ENCODE results near the gene CLDN9. TPM values are rescaled to one million over a fixed set of nuclear protein-coding genes. Genes with fewer than 3 reads are reported as not detected.

Gene CLDN9
- total RNA-seq (2014; rRNA removed) = not detected in 2 replicates
- polyA plus RNA-seq (2012) = not detected

DNA sequence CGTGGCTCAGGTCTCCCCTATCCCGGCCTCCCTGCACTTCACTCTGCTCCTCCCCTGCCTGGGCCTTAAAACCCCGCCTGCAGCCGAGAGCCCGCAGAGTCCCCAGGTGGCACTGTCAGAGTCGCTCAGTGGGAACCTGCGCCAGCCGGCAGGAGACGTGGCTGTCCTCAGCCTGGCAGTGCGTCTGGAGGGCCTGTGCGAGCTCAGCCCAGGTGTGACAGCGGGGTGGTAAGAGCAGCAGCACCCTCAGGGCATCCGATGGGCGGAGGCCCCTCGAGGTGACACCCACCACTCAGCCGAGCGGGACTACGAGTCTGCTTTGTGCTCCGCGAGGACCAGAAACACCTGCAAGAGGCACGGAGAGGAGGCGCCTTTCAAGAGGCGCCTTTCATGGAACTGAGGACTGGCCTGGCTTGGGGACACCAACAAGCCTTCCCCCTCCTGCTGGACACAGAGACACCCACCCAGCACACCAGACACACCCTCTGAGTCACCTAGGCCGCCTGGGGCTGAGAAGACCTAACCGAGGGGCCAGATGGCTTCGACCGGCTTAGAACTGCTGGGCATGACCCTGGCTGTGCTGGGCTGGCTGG lies at the start of gene CLDN9:
TSS of gene CLDN9 (plus strand) at position 96 of the 593 bp plus-strand sequence. CDS start at position 536, 440 bp downstream.
- DNase-seq (ENCODE audit: low read depth) = no peak

- DNase-seq (ENCODE audit: low read depth) = no peak
These were observed 49.5 kb upstream of the CLDN9 start for GRCh38 chr16:2963074-2963722.

- peak; percentile 52 for DNase-seq (ENCODE audit: low read depth)
These were observed 48.8 kb upstream of the CLDN9 start, which contains the start of gene KREMEN2 for GRCh38 chr16:2963723-2964474. Gene KREMEN2 (plus strand): TSS chr16:2964275. CDS start chr16:2964521, 246 bp downstream.

GRCh38 chr16:2964475-2965336 lies 48.0 kb upstream of the CLDN9 start:
- DNase-seq (ENCODE audit: low read depth) = no peak

DNA sequence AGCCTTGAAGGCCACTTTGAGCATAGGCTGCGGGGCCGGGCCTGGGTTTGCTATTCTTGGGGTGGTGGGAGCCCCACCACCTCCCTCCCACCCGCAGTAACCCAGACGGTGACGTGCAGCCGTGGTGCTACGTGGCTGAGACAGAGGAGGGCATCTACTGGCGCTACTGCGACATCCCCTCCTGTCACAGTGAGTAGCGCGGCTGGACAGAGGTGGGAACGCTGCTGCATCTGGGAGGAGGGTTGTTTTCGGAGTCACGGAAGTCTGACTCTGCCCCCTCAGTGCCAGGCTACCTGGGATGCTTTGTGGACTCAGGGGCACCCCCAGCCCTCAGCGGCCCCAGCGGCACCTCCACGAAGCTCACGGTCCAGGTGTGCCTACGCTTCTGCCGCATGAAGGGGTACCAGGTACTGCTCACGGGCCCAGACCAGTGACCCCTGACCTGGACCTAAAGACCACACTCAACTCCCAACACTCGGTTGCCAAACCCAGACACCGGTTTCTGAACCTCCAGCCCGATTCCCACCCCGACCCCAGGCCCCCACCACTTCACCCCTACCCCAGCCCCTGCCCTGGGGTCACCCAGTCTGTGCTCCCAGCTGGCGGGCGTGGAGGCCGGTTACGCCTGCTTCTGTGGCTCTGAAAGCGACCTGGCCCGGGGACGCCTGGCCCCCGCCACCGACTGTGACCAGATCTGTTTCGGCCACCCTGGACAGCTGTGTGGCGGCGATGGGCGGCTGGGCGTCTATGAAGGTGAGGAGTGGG lies 46.5 kb upstream of the CLDN9 start:
- no peak for DNase-seq (ENCODE audit: low read depth)

DNA sequence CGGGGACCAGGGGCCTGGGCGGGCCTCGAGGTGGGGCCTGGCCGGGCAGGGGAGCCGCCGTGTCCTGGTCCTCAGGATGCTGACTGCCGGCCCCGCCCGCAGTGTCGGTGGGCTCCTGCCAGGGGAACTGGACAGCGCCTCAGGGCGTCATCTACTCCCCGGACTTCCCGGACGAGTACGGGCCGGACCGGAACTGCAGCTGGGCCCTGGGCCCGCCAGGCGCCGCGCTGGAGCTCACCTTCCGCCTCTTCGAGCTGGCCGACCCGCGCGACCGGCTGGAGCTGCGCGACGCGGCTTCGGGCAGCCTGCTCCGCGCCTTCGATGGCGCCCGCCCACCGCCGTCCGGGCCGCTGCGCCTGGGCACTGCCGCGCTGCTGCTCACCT lies 45.9 kb upstream of the CLDN9 start:
- DNase-seq (ENCODE audit: low read depth) = no peak

- no peak for DNase-seq (ENCODE audit: low read depth)
These were observed 45.5 kb upstream of the CLDN9 start for GRCh38 chr16:2967211-2967631.

GRCh38 chr16:2967721-2968161 lies 45.0 kb upstream of the CLDN9 start:
- DNase-seq (ENCODE audit: low read depth) = no peak

GRCh38 chr16:2968368-2968737 lies 44.4 kb upstream of the CLDN9 start:
- no peak for DNase-seq (ENCODE audit: low read depth)

GRCh38 chr16:2968738-2969544 lies 43.8 kb upstream of the CLDN9 start, which contains the start of gene PAQR4:
Gene PAQR4 (plus strand): TSS chr16:2969348. CDS start chr16:2969675, 327 bp downstream.
- DNase-seq (ENCODE audit: low read depth) = peak; percentile 80

DNA sequence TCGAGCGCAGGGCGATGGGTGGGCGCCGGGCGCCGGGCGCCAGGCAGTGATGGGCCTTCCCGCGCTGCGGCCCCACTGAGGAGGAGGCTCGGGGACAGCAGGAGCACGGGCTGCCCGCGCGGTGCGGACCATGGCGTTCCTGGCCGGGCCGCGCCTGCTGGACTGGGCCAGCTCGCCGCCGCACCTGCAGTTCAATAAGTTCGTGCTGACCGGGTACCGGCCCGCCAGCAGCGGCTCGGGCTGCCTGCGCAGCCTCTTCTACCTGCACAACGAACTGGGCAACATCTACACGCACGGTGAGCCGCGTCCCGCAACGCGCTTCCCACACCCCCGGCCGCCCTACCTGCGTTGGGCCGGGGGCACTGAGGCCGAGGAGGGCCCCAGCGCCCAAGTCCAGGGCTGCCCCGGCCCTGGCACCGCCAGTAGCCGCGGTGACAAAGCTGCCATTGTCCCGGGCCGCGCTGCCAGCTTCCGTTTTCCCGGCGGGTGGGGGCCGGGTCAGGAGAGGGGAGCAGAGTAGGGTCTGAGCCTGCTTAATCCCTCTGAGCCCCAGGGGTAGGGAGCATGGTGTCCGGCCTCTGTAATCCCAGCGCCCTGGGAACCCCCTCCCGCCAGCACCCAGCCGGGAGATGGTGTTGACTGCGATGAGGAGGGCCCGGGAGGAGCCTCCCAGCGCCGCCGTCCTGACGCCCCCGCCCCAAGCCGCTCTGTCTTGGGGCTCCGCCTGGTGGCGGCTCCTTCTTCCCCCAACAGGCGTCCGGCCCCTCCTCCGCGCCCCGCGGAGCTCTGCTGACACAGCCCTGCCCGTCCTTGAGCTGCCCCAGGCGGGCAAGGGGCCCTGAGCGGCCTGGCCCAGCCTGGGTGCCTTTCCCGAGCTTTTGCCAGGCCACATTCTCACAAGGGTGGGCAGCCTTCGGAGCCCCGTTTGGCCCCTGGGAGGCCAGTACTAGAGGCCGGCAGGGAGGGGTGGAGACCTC lies 42.9 kb upstream of the CLDN9 start:
- DNase-seq (ENCODE audit: low read depth) = peak; percentile 58

DNA sequence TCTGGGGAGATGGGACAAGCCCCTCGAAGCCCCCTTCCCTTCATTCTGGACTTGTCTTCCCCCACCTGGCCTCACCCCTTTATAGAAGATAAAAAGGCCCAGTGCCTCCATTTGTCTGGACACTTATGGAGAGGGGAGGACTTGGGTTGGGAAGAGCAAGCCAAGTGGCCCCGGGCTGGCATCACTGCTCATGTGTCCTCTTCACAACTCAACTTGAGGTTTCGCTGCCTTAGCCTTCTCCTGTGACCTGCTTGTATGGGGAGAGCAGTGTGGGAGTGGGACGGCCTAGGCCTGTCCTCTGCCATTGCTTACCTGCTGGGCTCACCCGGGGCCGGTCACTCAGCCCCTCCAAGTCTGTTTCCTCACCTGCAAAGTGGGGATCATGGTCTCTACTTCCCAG lies 42.2 kb upstream of the CLDN9 start:
- DNase-seq (ENCODE audit: low read depth) = no peak

- DNase-seq (ENCODE audit: low read depth) = no peak
These were observed 41.4 kb upstream of the CLDN9 start for GRCh38 chr16:2971134-2971984.

- DNase-seq (ENCODE audit: low read depth) = peak; percentile 53
These were observed 40.5 kb upstream of the CLDN9 start for GRCh38 chr16:2971985-2972784.

- DNase-seq (ENCODE audit: low read depth) = no peak
These were observed 39.6 kb upstream of the CLDN9 start for GRCh38 chr16:2973093-2973492.

GRCh38 chr16:2973605-2974318 lies 39.0 kb upstream of the CLDN9 start:
- no peak for DNase-seq (ENCODE audit: low read depth)
